ENCODE measurements around the gene CPVL.

DNA sequence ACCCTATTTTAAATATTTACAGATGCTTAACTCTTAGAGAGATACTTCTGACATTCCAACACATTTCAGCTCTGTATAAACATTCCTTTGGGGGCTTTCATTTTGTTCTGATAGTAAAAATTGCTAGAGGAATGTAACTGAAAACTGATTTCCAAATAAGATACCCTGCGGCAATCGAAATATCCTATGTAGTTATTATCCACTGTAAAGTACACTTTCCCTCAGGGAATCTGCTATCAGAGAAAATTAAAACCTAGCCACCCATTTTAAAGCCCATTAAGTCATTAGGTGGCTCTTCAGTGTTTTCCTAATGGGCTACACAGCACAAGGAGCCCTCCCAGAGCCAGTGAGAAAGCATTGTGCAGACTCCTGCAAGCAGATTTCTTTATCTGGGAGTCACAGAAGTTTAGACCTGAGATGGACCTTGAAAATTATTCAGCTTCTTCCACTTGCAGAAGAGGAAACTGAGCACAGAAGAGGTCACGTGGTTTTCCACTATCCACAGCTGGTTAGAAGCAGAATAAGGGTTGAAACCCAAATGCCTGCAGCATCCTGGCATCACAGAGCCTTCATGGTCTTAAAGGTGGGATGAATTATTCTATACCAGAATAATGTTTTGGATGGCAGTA, 12.6 kb upstream of the CPVL start:
- no peak for TF ChIP-seq POLR2AphosphoS5 (IDR thresholded peaks at IDR 0.05)
- TF ChIP-seq, protein P1, sequence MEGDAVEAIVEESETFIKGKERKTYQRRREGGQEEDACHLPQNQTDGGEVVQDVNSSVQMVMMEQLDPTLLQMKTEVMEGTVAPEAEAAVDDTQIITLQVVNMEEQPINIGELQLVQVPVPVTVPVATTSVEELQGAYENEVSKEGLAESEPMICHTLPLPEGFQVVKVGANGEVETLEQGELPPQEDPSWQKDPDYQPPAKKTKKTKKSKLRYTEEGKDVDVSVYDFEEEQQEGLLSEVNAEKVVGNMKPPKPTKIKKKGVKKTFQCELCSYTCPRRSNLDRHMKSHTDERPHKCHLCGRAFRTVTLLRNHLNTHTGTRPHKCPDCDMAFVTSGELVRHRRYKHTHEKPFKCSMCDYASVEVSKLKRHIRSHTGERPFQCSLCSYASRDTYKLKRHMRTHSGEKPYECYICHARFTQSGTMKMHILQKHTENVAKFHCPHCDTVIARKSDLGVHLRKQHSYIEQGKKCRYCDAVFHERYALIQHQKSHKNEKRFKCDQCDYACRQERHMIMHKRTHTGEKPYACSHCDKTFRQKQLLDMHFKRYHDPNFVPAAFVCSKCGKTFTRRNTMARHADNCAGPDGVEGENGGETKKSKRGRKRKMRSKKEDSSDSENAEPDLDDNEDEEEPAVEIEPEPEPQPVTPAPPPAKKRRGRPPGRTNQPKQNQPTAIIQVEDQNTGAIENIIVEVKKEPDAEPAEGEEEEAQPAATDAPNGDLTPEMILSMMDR (IDR thresholded peaks at IDR 0.05): no peak
